ENCODE data around the gene IGSF23.

DNA sequence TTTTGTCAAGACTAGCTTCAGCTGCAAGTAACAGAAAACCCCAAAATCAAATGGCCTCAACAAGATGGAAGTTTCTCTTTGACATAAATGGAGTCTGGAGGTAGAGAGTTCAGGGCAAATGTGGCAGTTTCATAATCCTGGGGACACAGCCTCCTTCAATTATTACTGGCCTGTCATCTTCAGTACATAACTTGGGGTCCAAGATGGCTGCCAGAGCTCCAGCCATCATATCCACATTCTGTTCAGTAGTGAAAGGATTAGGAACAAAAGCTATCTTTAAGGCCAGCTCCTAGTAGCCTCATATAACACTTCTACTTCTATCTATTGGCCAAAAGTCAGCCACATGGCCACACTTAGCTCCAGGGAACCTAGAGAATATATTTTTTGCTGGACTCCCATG, 15.0 kb upstream of the IGSF23 start:
- TF ChIP-seq CTCF (IDR thresholded peaks at IDR 0.05) (no peak), POLR2A (IDR thresholded peaks at IDR 0.05) (no peak)
